HG02623 (cell line): ENCODE results near the gene IFT74.
"Not testable (repeated sequence)": the region's sequence is repeated elsewhere in the genome, so short reads cannot be mapped to it uniquely, and the experiment has no call there.

ENCODE experiments used
- ATAC-seq: cut with Tn5 transposase; IDR thresholded peaks from one replicate; pipeline ENCODE4 v1.9.1; 2021; ENCODE audit warnings: moderate library complexity; ENCODE audit not compliant: unreplicated experiment

IFT74 gene

GRCh38 chr9:27065288-27065687 is 109.1 kb downstream of the IFT74 start:
- ATAC-seq = no peak

- ATAC-seq = no peak
Observed at GRCh38 chr9:27073841-27074728, 117.9 kb downstream of the IFT74 start.

GRCh38 chr9:27078685-27079084 is 122.5 kb downstream of the IFT74 start:
- no peak for ATAC-seq

- no peak for ATAC-seq
Observed at GRCh38 chr9:27085456-27085855, 129.2 kb downstream of the IFT74 start.

- ATAC-seq = no peak
Observed at GRCh38 chr9:27086818-27087680, 130.8 kb downstream of the IFT74 start.

- no peak for ATAC-seq
Observed at GRCh38 chr9:27088981-27089380, 132.8 kb downstream of the IFT74 start.

- no peak for ATAC-seq
Observed at GRCh38 chr9:27089706-27090105, 133.5 kb downstream of the IFT74 start.

- ATAC-seq = no peak
Observed at GRCh38 chr9:27090231-27090630, 134.0 kb downstream of the IFT74 start.

GRCh38 chr9:27090711-27091110 is 134.5 kb downstream of the IFT74 start:
- no peak for ATAC-seq

GRCh38 chr9:27092496-27092895 is 136.3 kb downstream of the IFT74 start:
- not testable (repeated sequence) for ATAC-seq

- not testable (repeated sequence) for ATAC-seq
Observed at GRCh38 chr9:27093384-27094067, 137.3 kb downstream of the IFT74 start.

GRCh38 chr9:27094640-27095298 is 138.6 kb downstream of the IFT74 start:
- no peak for ATAC-seq

GRCh38 chr9:27107241-27107640 is 151.0 kb downstream of the IFT74 start:
- no peak for ATAC-seq

GRCh38 chr9:27108981-27109541 is 152.8 kb downstream of the IFT74 start, which contains the start of gene TEK:
Gene TEK, plus strand, starts transcription at chr9:27109225. Its CDS starts 366 bp downstream, at chr9:27109591.
- ATAC-seq = no peak

GRCh38 chr9:27109621-27110020 is 153.4 kb downstream of the IFT74 start:
- ATAC-seq = no peak

- no peak for ATAC-seq
Observed at GRCh38 chr9:27110181-27110580, 154.0 kb downstream of the IFT74 start.

GRCh38 chr9:27112235-27112634 is 156.0 kb downstream of the IFT74 start:
- ATAC-seq = no peak
